B cell (primary cell): ENCODE results near the gene SLC35D2. TPM values are rescaled to one million over a fixed set of nuclear protein-coding genes. Genes with fewer than 3 reads are reported as not detected.

Experiments
- ATAC-seq: fragments of 200-7000 bp; cut with Tn5 transposase; one replicate; pipeline ENCODE4 v1.10.0; 2021; ENCODE audit warnings: low read depth, mild to moderate bottlenecking, moderate number of reproducible peaks, moderate library complexity
- CTCF ChIA-PET: fragments of 350-600 bp; sonication (Branson Sonifier 250); formaldehyde crosslinking; loops from one replicate; lab custom pipeline; 2021; ENCODE audit warnings: antibody characterized with exemption, inconsistent platforms; lab: Charles Lee
- POLR2A ChIA-PET: fragments of 350-600 bp; sonication (Branson Sonifier 250); formaldehyde crosslinking; loops from one replicate; lab custom pipeline; 2021; ENCODE audit warnings: antibody characterized with exemption; lab: Charles Lee
- DNase-seq: peaks from one replicate; pipeline ENCODE4 v3.0.0; 2013
- H2AFZ ChIP-seq: 2 replicates; pipeline ENCODE4 v1.6.1; 2012; ENCODE audit warnings: mild to moderate bottlenecking, low read depth, low read length; ENCODE audit not compliant: insufficient read depth, poor library complexity, severe bottlenecking
- H3K27ac ChIP-seq, 2 donors: 1 replicate in 1 of 2; 2 replicates in 1 of 2; pipeline ENCODE4 v1.5.1; 2012 to 2013; ENCODE audit warnings: low read length in 2 of 2, mild to moderate bottlenecking in 2 of 2, moderate library complexity in 1 of 2
- H3K27me3 ChIP-seq, 4 experiments: fragments of 200-600 bp in 1 of 4; sonication (generic) in 1 of 4; replicated peaks in 1 of 4; 1 replicate in 2 of 4; 2 replicates in 2 of 4; pipeline versions ENCODE4 v1.6.1 to v1.7.0; 2013 to 2016; ENCODE audit warnings: low read length in 3 of 4, mild to moderate bottlenecking in 2 of 4, mixed read lengths in 1 of 4, moderate library complexity in 1 of 4; ENCODE audit not compliant: insufficient read depth in 4 of 4, control insufficient read depth in 3 of 4; ENCODE audit errors: control extremely low read depth in 1 of 4
- H3K36me3 ChIP-seq, 2 experiments: replicated peaks in 1 of 2; 1 replicate in 1 of 2; 2 replicates in 1 of 2; pipeline versions ENCODE4 v1.6.1 to v1.7.1; 2013; ENCODE audit warnings: low read length in 1 of 2; ENCODE audit not compliant: insufficient read depth in 2 of 2, control insufficient read depth in 1 of 2; ENCODE audit errors: control extremely low read depth in 1 of 2, extremely low read depth in 1 of 2
- H3K4me1 ChIP-seq, 2 donors: fragments of 200-600 bp in 1 of 2; sonication (generic) in 1 of 2; 1 replicate in 1 of 2; 2 replicates in 1 of 2; pipeline versions ENCODE4 v1.5.1 to v1.6.1; 2013 to 2017; ENCODE audit warnings: low read length in 2 of 2; ENCODE audit not compliant: control insufficient read depth in 2 of 2, insufficient read depth in 2 of 2
- H3K4me2 ChIP-seq: replicated peaks from 2 replicates; pipeline ENCODE3; 2012; ENCODE audit warnings: mild to moderate bottlenecking, low read depth, low read length; ENCODE audit not compliant: poor library complexity, severe bottlenecking
- H3K4me3 ChIP-seq, 5 experiments: fragments of 200-600 bp in 1 of 5; sonication (generic) in 1 of 5; 1 replicate in 3 of 5; 2 replicates in 2 of 5; pipeline versions ENCODE4 v1.5.1 to v1.7.0; 2011 to 2016; ENCODE audit warnings: low read length in 4 of 5, mild to moderate bottlenecking in 4 of 5, low read depth in 2 of 5, control low read depth in 1 of 5, moderate library complexity in 1 of 5; ENCODE audit not compliant: insufficient read depth in 1 of 5; ENCODE audit errors: control extremely low read depth in 1 of 5, extremely low read depth in 1 of 5
- H3K79me2 ChIP-seq: fragments of 200-600 bp; sonication (generic); one replicate; pipeline ENCODE4 v1.6.0; 2016; ENCODE audit warnings: low read length; ENCODE audit not compliant: control insufficient read depth, insufficient read depth
- H3K9ac ChIP-seq: fragments of 200-600 bp; sonication (generic); 2 replicates; pipeline ENCODE4 v1.6.1; 2017; ENCODE audit warnings: mild to moderate bottlenecking, low read length, moderate library complexity
- H3K9me3 ChIP-seq, 3 donors: one replicate each; pipeline versions ENCODE4 v1.6.1 to v1.7.1; 2013; ENCODE audit warnings: low read length in 2 of 3; ENCODE audit not compliant: control insufficient read depth in 2 of 3, insufficient read depth in 1 of 3; ENCODE audit errors: control extremely low read depth in 1 of 3
- H4K20me1 ChIP-seq: 2 replicates; pipeline ENCODE4 v1.6.0; 2012; ENCODE audit warnings: mild to moderate bottlenecking, low read length; ENCODE audit not compliant: insufficient read depth, control insufficient read depth, poor library complexity, severe bottlenecking
- H3K27ac Mint-ChIP-seq: one replicate; pipeline ENCODE4 v1.8.0; 2021; ENCODE audit warnings: mixed read lengths
- H3K27me3 Mint-ChIP-seq: one replicate; pipeline ENCODE4 v1.8.0; 2021; ENCODE audit warnings: mixed read lengths
- H3K4me1 Mint-ChIP-seq: one replicate; pipeline ENCODE4 v1.8.0; 2021; ENCODE audit warnings: mixed read lengths
- H3K4me3 Mint-ChIP-seq: one replicate; pipeline ENCODE4 v1.8.0; 2021; ENCODE audit warnings: mixed read lengths
- H3K9me3 Mint-ChIP-seq: one replicate; pipeline ENCODE4 v1.8.0; 2022; ENCODE audit warnings: mixed read lengths; ENCODE audit not compliant: insufficient read depth
- CTCF ChIP-seq: fragments of 200-600 bp; IDR thresholded peaks from one replicate; pipeline ENCODE4 v1.8.0; 2022; ENCODE audit warnings: antibody characterized with exemption, mild to moderate bottlenecking
- EZH2 ChIP-seq: IDR thresholded peaks from 2 replicates; pipeline ENCODE4 v1.6.1; 2012; ENCODE audit warnings: borderline replicate concordance, low read depth, mild to moderate bottlenecking, moderate library complexity, low read length; ENCODE audit not compliant: insufficient read depth, poor library complexity, severe bottlenecking
- WGBS: methylation state at CpG from one replicate; pipeline ENCODE4 v1.1.5; 2013; ENCODE audit warnings: missing lambda C conversion rate; ENCODE audit not compliant: insufficient coverage; 5-methylcytosine and 5-hydroxymethylcytosine counted together
- intact Hi-C: fragments of 100-400 bp; cut with micrococcal nuclease; formaldehyde crosslinking; loops from one replicate; pipeline ENCODE4 v1.10.0; 2022
- polyA plus RNA-seq: library from polyadenylated mRNA; depleted of rRNA; stranded (reverse); fragments of >200 nt; gene quantifications from 2 replicates; pipeline ENCODE4 v1.2.3, GENCODE V29; 2012
- total RNA-seq, 2 donors: library from RNA; stranded (reverse); fragments of 120-200 nt in 1 of 2; gene quantifications; 1 replicate in 1 of 2; 2 replicates in 1 of 2; pipeline versions ENCODE4 v1.2.3 to v1.2.4, GENCODE V29; 2013 to 2022

The SLC35D2 gene
- total and polyA plus RNA-seq, 2 donors (not counting 1 experiment from before 2014, with no cell fraction given), result 5.1 to 13.6 TPM

- POLR2A ChIA-PET, result no interaction called here
- no peaks in the 10 kb centered on the region for H3K79me2 ChIP-seq
- no peak overlapping the region for H3K4me3 Mint-ChIP-seq
- H3K27ac Mint-ChIP-seq, result no peak overlapping the region
- no peaks in the 10 kb centered on the region for H3K4me1 ChIP-seq
- peaks cover 3% of the 10 kb centered on the region for H3K27me3 Mint-ChIP-seq
- no peak overlapping the region for H2AFZ ChIP-seq
- WGBS, result no CpG with 5 or more reads among the region's 6 CpGs
- H3K4me2 ChIP-seq, result no peak overlapping the region
- TF ChIP-seq CTCF, result no peak
- no peak for TF ChIP-seq EZH2
- H4K20me1 ChIP-seq, result no peaks in the 10 kb centered on the region
- DNase-seq, result no peak
- peaks cover 0 to 1% (median under 1%) of the 10 kb centered on the region in 3 donors for H3K9me3 ChIP-seq
- H3K4me3 ChIP-seq, result no peak overlapping the region
- no peaks in the 10 kb centered on the region for H3K36me3 ChIP-seq
- H3K27ac ChIP-seq, result no peak overlapping the region
- peaks cover 0 to under 1% (median 0%) of the 10 kb centered on the region in 4 experiments for H3K27me3 ChIP-seq
- no peak for ATAC-seq
- CTCF ChIA-PET, result interaction anchor here (0.6 to 3.2 kb wide), 4 partner anchors 9 to 1638 kb away, joined by 3 to 20 read pairs (median 4); no protein-coding TSS in a partner anchor
- H3K9me3 Mint-ChIP-seq, result no peaks in the 10 kb centered on the region
- H3K4me1 Mint-ChIP-seq, result no peaks in the 10 kb centered on the region
- intact Hi-C loops, result loop anchor here (5.0 kb wide), 1 partner anchor 592 kb away; no protein-coding TSS in a partner anchor
- H3K9ac ChIP-seq, result no peak overlapping the region
These were observed 64.5 kb downstream of the SLC35D2 start for GRCh38 chr9:96318921-96319565.
